GM12892 (cell line): ENCODE results near the gene TEK.

Source experiments
- POLR2A ChIP-seq: IDR thresholded peaks from 2 replicates; pipeline ENCODE4 v1.6.1; 2011; ENCODE audit warnings: low read depth, low read length, control low read depth
- TAF1 ChIP-seq: IDR thresholded peaks from 2 replicates; pipeline ENCODE4 v1.6.1; 2011; ENCODE audit warnings: low read depth, mild to moderate bottlenecking, control low read depth, low read length, borderline replicate concordance

GRCh38 chr9:27189426-27189825 lies 80.4 kb downstream of the TEK start:
- TF ChIP-seq POLR2A (no peak), TAF1 (no peak)
